Transverse colon (tissue), 4 donors: ENCODE results near the gene TBC1D21. TPM values are rescaled to one million over a fixed set of nuclear protein-coding genes. Genes with fewer than 3 reads are reported as not detected.

Experiments used
- DNase-seq: peaks from one replicate; pipeline ENCODE4 v3.0.0-alpha.2; 2019
- H3K27ac ChIP-seq, 4 donors: fragments of 200-600 bp; sonication (generic); 2 replicates each; pipeline ENCODE4 v1.5.1; 2016 to 2018; ENCODE audit warnings: inconsistent platforms in 4 of 4
- H3K27me3 ChIP-seq: fragments of 200-600 bp; sonication (generic); 2 replicates; pipeline ENCODE4 v1.5.1; 2017; ENCODE audit warnings: inconsistent platforms
- H3K36me3 ChIP-seq, 4 donors: fragments of 200-600 bp; sonication (generic); 2 replicates each; pipeline ENCODE4 v1.5.1; 2017 to 2019; ENCODE audit warnings: inconsistent platforms in 4 of 4
- H3K4me1 ChIP-seq, 4 donors: fragments of 200-600 bp; sonication (generic); 2 replicates each; pipeline ENCODE4 v1.5.1; 2017 to 2020; ENCODE audit warnings: inconsistent platforms in 4 of 4
- H3K4me3 ChIP-seq, 4 donors: fragments of 200-600 bp; sonication (generic); 1 replicate in 1 of 4; 2 replicates in 3 of 4; pipeline versions ENCODE4 v1.5.1 to v1.6.1; 2017 to 2019; ENCODE audit warnings: inconsistent platforms in 4 of 4
- H3K9me3 ChIP-seq, 2 donors: fragments of 200-600 bp; sonication (generic); 2 replicates each; pipeline ENCODE4 v1.5.1; 2017 to 2019; ENCODE audit warnings: inconsistent platforms in 2 of 2
- CTCF ChIP-seq, 5 experiments: fragments of 200-600 bp in 3 of 5; fragments of 450-650 bp in 2 of 5; sonication (generic) in 3 of 5; IDR thresholded peaks; 1 replicate in 2 of 5; 2 replicates in 3 of 5; pipeline ENCODE4 v1.5.1; 2016 to 2017; ENCODE audit warnings: antibody characterized with exemption in 5 of 5, inconsistent platforms in 3 of 5, mild to moderate bottlenecking in 2 of 5, moderate library complexity in 1 of 5
- EP300 ChIP-seq: sonication (generic); formaldehyde crosslinking; IDR thresholded peaks from one replicate; pipeline ENCODE4 v1.6.1; 2017; ENCODE audit warnings: antibody characterized with exemption, low read depth
- POLR2A ChIP-seq: fragments of 450-650 bp; IDR thresholded peaks from one replicate; pipeline ENCODE4 v1.6.1; 2016; ENCODE audit warnings: antibody characterized with exemption, mild to moderate bottlenecking, moderate library complexity
- POLR2AphosphoS5 ChIP-seq, 3 donors: sonication (generic); formaldehyde crosslinking; IDR thresholded peaks; one replicate each; pipeline ENCODE4 v1.6.1; 2016; ENCODE audit warnings: antibody characterized with exemption in 3 of 3
- WGBS, 2 donors: methylation state at CpG; one replicate each; pipeline ENCODE4 v1.1.5; 2018; ENCODE audit warnings: low coverage in 1 of 2; 5-methylcytosine and 5-hydroxymethylcytosine counted together
- in situ Hi-C, 4 donors: fragments of 200-750 bp; cut with MboI; loops; one replicate each; pipeline versions ENCODE4 v1.15.0 to v1.15.1; 2017; ENCODE audit warnings: low sequenced_read_pairs in 3 of 4, low pct_ligation_motif_present in 1 of 4, low pct_unique_long_range_greater_than_20kb in 1 of 4
- intact Hi-C: fragments of 100-400 bp; cut with DNase I; formaldehyde crosslinking; loops from one replicate; pipeline ENCODE4 v1.15.1; 2023; ENCODE audit warnings: low total_unique reads
- total RNA-seq, 4 donors: library from RNA; depleted of rRNA; stranded (reverse); fragments of >200 nt; gene quantifications; one replicate each; pipeline ENCODE4 v1.1.0, GENCODE V29; 2016

Gene TBC1D21
- total RNA-seq, 4 donors from 2014 or later: not detected

- DNase-seq: no peak
- Histone ChIP-seq H3K27me3 (no peaks in the 10 kb centered on the region), H3K4me3 (no peak overlapping the region), H3K9me3 (no peaks in the 10 kb centered on the region), H3K27ac (no peak overlapping the region), H3K36me3 (no peaks in the 10 kb centered on the region), H3K4me1 (no peaks in the 10 kb centered on the region)
- in situ Hi-C loops (no loop called here), intact Hi-C loops (no loop called here)
- TF ChIP-seq EP300 (no peak), POLR2AphosphoS5 (IDR thresholded peaks at IDR 0.05) (no peak), CTCF (IDR thresholded peaks at IDR 0.05) (no peak)
- WGBS, 2 donors: 52 to 77% methylated on average over 4 to 11 of the region's 11 CpGs
These were observed 29.0 kb downstream of the TBC1D21 start for GRCh38 chr15:73902121-73903020.

GRCh38 chr15:73904026-73904815 is 30.9 kb downstream of the TBC1D21 start:
- no peaks in the 10 kb centered on the region for H3K4me1 ChIP-seq
- H3K4me3 ChIP-seq: no peak overlapping the region
- H3K9me3 ChIP-seq: no peaks in the 10 kb centered on the region
- intact Hi-C loops: no loop called here
- H3K27ac ChIP-seq: no peak overlapping the region
- no peak for TF ChIP-seq CTCF (IDR thresholded peaks at IDR 0.05)
- TF ChIP-seq EP300: no peak
- TF ChIP-seq POLR2AphosphoS5 (IDR thresholded peaks at IDR 0.05): no peak
- H3K36me3 ChIP-seq: no peaks in the 10 kb centered on the region
- no peaks in the 10 kb centered on the region for H3K27me3 ChIP-seq
- in situ Hi-C loops: no loop called here
- DNase-seq: no peak
- 74 to 86% methylated on average over 2 to 9 of the region's 9 CpGs for WGBS, 2 donors

GRCh38 chr15:73905225-73905827 is 32.0 kb downstream of the TBC1D21 start:
- no peaks in the 10 kb centered on the region for H3K36me3 ChIP-seq
- H3K27me3 ChIP-seq: no peaks in the 10 kb centered on the region
- no peaks in the 10 kb centered on the region for H3K4me1 ChIP-seq
- intact Hi-C loops (no loop called here), in situ Hi-C loops (no loop called here)
- DNase-seq: no peak
- TF ChIP-seq CTCF (IDR thresholded peaks at IDR 0.05): no peak
- TF ChIP-seq POLR2AphosphoS5 (IDR thresholded peaks at IDR 0.05): no peak
- no peak for TF ChIP-seq POLR2A
- TF ChIP-seq EP300: no peak
- H3K4me3 ChIP-seq: no peak overlapping the region
- H3K27ac ChIP-seq: no peak overlapping the region
- WGBS, 2 donors: 88 to 100% methylated on average over 3 of the region's 3 CpGs
- no peaks in the 10 kb centered on the region for H3K9me3 ChIP-seq

GRCh38 chr15:73906346-73907034 is 33.1 kb downstream of the TBC1D21 start:
- intact Hi-C loops: no loop called here
- H3K4me1 ChIP-seq: no peaks in the 10 kb centered on the region
- DNase-seq: no peak

More at GRCh38 chr15:73906346-73907034, 33.1 kb downstream of the TBC1D21 start:
- Histone ChIP-seq H3K9me3 (no peaks in the 10 kb centered on the region), H3K27me3 (no peaks in the 10 kb centered on the region), H3K27ac (no peak overlapping the region), H3K36me3 (no peaks in the 10 kb centered on the region), H3K4me3 (no peak overlapping the region)
- WGBS, 2 donors: 71% methylated on average over 4 of the region's 4 CpGs; no CpG with 5 or more reads in 1 of the 2 donors
- in situ Hi-C loops: no loop called here
- TF ChIP-seq CTCF (IDR thresholded peaks at IDR 0.05): no peak
- TF ChIP-seq POLR2A: no peak
- TF ChIP-seq POLR2AphosphoS5 (IDR thresholded peaks at IDR 0.05): no peak
- TF ChIP-seq EP300: no peak
